Keratinocyte (primary cell): Measurements from ENCODE around the gene ACTN2. TPM values are rescaled to one million over a fixed set of nuclear protein-coding genes. Genes with fewer than 3 reads are reported as not detected.

Experiments
- DNase-seq: peaks from one replicate; pipeline ENCODE4 v3.0.0-alpha.2; 2011; ENCODE audit warnings: low read depth, missing footprints, low spot score
- FAIRE-seq: peaks from 2 replicates; lab custom pipeline; 2011; peaks lifted over from hg19 to GRCh38; lab: Jason Lieb, UNC
- H2AFZ ChIP-seq: 2 replicates; pipeline ENCODE4 v1.6.0; 2012; ENCODE audit warnings: low read length, control low read depth, inconsistent platforms; ENCODE audit not compliant: control insufficient read depth
- H3K27ac ChIP-seq: 2 replicates; pipeline ENCODE4 v1.5.1; 2011; ENCODE audit warnings: low read length; ENCODE audit not compliant: control insufficient read depth, insufficient read depth
- H3K27me3 ChIP-seq: 3 replicates; pipeline ENCODE4 v1.6.0; 2011; ENCODE audit warnings: low read length; ENCODE audit not compliant: control insufficient read depth, insufficient read depth; ENCODE audit errors: extremely low read depth
- H3K36me3 ChIP-seq, 2 experiments: 2 replicates in 1 of 2; 3 replicates in 1 of 2; pipeline ENCODE4 v1.5.1; 2011; ENCODE audit warnings: low read length in 2 of 2, mild to moderate bottlenecking in 1 of 2; ENCODE audit not compliant: control insufficient read depth in 2 of 2, insufficient read depth in 2 of 2; ENCODE audit errors: extremely low read depth in 1 of 2
- H3K4me1 ChIP-seq: 3 replicates; pipeline ENCODE4 v1.5.1; 2011; ENCODE audit warnings: low read length; ENCODE audit not compliant: control insufficient read depth, insufficient read depth; ENCODE audit errors: extremely low read depth
- H3K4me2 ChIP-seq: 3 replicates; pipeline ENCODE4 v1.6.0; 2011; ENCODE audit warnings: low read depth, low read length; ENCODE audit not compliant: control insufficient read depth, insufficient read depth; ENCODE audit errors: extremely low read depth
- H3K4me3 ChIP-seq, 3 experiments: fragments of 200-600 bp in 1 of 3; sonication (generic) in 1 of 3; 2 replicates in 2 of 3; 3 replicates in 1 of 3; pipeline ENCODE4 v1.5.1; 2011 to 2016; ENCODE audit warnings: low read length in 3 of 3, mild to moderate bottlenecking in 3 of 3, control low read depth in 2 of 3, inconsistent platforms in 1 of 3, low read depth in 1 of 3, mixed read lengths in 1 of 3, mixed run types in 1 of 3, moderate library complexity in 1 of 3; ENCODE audit not compliant: control insufficient read depth in 2 of 3, insufficient read depth in 2 of 3; ENCODE audit errors: extremely low read depth in 1 of 3
- H3K79me2 ChIP-seq: 2 replicates; pipeline ENCODE4 v1.6.0; 2012; ENCODE audit warnings: low read length; ENCODE audit not compliant: control insufficient read depth, insufficient read depth
- H3K9ac ChIP-seq: 3 replicates; pipeline ENCODE4 v1.6.0; 2011; ENCODE audit warnings: low read length; ENCODE audit not compliant: control insufficient read depth, insufficient read depth; ENCODE audit errors: extremely low read depth
- H3K9me1 ChIP-seq: 3 replicates; pipeline ENCODE4 v1.6.0; 2011; ENCODE audit warnings: low read length; ENCODE audit not compliant: control insufficient read depth, insufficient read depth; ENCODE audit errors: extremely low read depth
- H3K9me3 ChIP-seq: 2 replicates; pipeline ENCODE4 v1.5.1; 2012; ENCODE audit warnings: low read depth, low read length; ENCODE audit not compliant: control insufficient read depth
- H4K20me1 ChIP-seq: 3 replicates; pipeline ENCODE4 v1.6.0; 2011; ENCODE audit warnings: low read length; ENCODE audit not compliant: control insufficient read depth, insufficient read depth; ENCODE audit errors: extremely low read depth
- EZH2 ChIP-seq: IDR thresholded peaks from one replicate; pipeline ENCODE4 v1.6.1; 2012; ENCODE audit warnings: inconsistent platforms, mild to moderate bottlenecking, low read length, moderate library complexity
- dilution Hi-C: fragments of 300-500 bp; cut with MboI; formaldehyde crosslinking; loops from one replicate; pipeline ENCODE4 v1.7.0; 2020; ENCODE audit warnings: low sequenced_read_pairs; ENCODE audit not compliant: extremely low pct_ligation_motif_present
- polyA plus RNA-seq, 5 experiments: library from polyadenylated mRNA; depleted of rRNA in 3 of 5; stranded (reverse) in 3 of 5; stranded (forward) in 1 of 5; unstranded in 1 of 5; fragments of >200 nt; gene quantifications; 1 replicate in 1 of 5; 2 replicates in 3 of 5; 3 replicates in 1 of 5; pipeline versions ENCODE4 v1.2.1 to v1.2.3, GENCODE V29; 2011 to 2012; ENCODE audit warnings: missing spikeins in 2 of 5, low read depth in 1 of 5, low replicate concordance in 1 of 5
- TF ChIP-seq, protein P1 (sequence below), 3 experiments: IDR thresholded peaks in 1 of 3; conservative IDR thresholded peaks in 1 of 3; optimal IDR thresholded peaks in 1 of 3; 2 replicates in 2 of 3; 3 replicates in 1 of 3; pipeline versions ENCODE3 to v1.5.1; 2011; ENCODE audit warnings: low read length in 3 of 3, mild to moderate bottlenecking in 3 of 3, moderate library complexity in 2 of 3, control low read depth in 1 of 3, inconsistent platforms in 1 of 3; ENCODE audit not compliant: insufficient read depth in 2 of 3; ENCODE audit errors: extremely low read depth in 1 of 3

The ACTN2 gene
- polyA plus RNA-seq, 1 donor (not counting 4 experiments of a cell fraction or from before 2014, with no cell fraction given): not detected

DNA sequence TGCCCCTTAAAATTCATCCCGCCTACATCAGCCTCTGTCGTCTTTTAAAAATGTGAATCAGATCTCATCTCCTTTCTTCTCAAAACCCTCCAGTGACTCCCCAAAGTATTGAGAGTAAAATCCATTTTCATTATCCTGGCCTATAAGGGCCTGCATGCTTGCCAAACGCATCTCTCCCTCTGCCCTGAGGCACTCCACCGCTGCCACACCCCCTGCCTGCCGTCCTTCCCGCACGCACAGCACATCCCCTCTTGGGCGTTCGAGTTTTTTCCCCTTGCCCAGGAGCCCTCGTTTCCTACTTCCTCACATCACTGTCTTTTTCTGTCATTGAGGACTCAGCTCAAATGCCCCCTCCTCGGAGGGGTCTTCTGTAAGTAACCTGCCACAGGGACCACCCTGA, 55.5 kb downstream of the ACTN2 start:
- no peak overlapping the region for H3K4me2 ChIP-seq
- TF ChIP-seq, protein P1, sequence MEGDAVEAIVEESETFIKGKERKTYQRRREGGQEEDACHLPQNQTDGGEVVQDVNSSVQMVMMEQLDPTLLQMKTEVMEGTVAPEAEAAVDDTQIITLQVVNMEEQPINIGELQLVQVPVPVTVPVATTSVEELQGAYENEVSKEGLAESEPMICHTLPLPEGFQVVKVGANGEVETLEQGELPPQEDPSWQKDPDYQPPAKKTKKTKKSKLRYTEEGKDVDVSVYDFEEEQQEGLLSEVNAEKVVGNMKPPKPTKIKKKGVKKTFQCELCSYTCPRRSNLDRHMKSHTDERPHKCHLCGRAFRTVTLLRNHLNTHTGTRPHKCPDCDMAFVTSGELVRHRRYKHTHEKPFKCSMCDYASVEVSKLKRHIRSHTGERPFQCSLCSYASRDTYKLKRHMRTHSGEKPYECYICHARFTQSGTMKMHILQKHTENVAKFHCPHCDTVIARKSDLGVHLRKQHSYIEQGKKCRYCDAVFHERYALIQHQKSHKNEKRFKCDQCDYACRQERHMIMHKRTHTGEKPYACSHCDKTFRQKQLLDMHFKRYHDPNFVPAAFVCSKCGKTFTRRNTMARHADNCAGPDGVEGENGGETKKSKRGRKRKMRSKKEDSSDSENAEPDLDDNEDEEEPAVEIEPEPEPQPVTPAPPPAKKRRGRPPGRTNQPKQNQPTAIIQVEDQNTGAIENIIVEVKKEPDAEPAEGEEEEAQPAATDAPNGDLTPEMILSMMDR (optimal IDR thresholded peaks at IDR 0.05 in 1 of 3, IDR thresholded peaks at IDR 0.05 in 1 of 3, conservative IDR thresholded peaks at IDR 0.05 in 1 of 3; ENCODE audit: extremely low read depth in 1 of 3, insufficient read depth in 2 of 3, low read length in 3 of 3): no peak
- no peak for TF ChIP-seq EZH2
- H3K27ac ChIP-seq: no peak overlapping the region
- H3K9me3 ChIP-seq: no peaks in the 10 kb centered on the region
- H3K9ac ChIP-seq: no peak overlapping the region
- no peaks in the 10 kb centered on the region for H3K27me3 ChIP-seq
- H3K4me1 ChIP-seq: no peaks in the 10 kb centered on the region
- H3K4me3 ChIP-seq: no peak overlapping the region
- dilution Hi-C loops: no loop called here
- H3K79me2 ChIP-seq: no peaks in the 10 kb centered on the region
- H3K9me1 ChIP-seq: no peaks in the 10 kb centered on the region
- DNase-seq (no peak), FAIRE-seq (no peak)
- no peak overlapping the region for H2AFZ ChIP-seq
- no peaks in the 10 kb centered on the region for H3K36me3 ChIP-seq
- H4K20me1 ChIP-seq: no peaks in the 10 kb centered on the region

DNA sequence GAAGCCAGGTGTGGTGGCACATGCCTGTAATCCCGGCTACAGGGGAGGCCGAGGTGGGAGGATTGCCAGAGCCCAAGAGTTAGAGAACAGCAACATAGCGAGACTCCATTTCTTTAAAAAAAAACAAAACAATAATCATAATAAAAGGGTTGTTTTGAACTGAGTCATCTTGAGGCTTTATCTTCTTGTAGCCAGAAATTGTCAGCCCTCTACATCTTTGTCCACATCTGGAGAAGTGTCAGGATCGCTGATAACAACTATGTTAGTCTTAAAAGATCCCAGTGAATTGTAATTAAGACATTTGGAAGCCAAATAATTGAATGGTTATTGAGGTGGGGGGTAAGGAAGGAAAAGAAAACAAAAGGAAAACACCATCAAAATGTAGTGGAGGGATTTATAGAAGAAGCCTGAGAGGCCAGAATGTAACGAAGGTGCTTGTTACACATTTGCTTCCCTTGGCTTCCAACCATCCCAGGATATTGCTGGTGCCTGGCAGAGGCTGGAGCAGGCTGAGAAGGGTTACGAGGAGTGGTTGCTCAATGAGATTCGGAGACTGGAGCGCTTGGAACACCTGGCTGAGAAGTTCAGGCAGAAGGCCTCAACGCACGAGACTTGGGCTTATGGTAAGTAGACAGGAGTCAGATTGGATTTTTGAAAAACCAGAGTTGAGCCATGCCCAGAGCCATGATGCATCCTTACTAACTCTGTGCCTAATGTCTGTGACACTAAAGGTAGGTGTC, 56.3 kb downstream of the ACTN2 start:
- DNase-seq (no peak), FAIRE-seq (no peak)
- Histone ChIP-seq H3K27ac (no peak overlapping the region), H3K79me2 (no peaks in the 10 kb centered on the region), H3K9me1 (no peaks in the 10 kb centered on the region), H3K9me3 (no peaks in the 10 kb centered on the region), H2AFZ (no peak overlapping the region), H4K20me1 (no peaks in the 10 kb centered on the region), H3K27me3 (no peaks in the 10 kb centered on the region), H3K36me3 (no peaks in the 10 kb centered on the region), H3K4me2 (no peak overlapping the region), H3K9ac (no peak overlapping the region), H3K4me3 (no peak overlapping the region), H3K4me1 (no peaks in the 10 kb centered on the region)
- TF ChIP-seq EZH2: no peak
- TF ChIP-seq, protein P1 (optimal IDR thresholded peaks at IDR 0.05 in 1 of 3, IDR thresholded peaks at IDR 0.05 in 1 of 3, conservative IDR thresholded peaks at IDR 0.05 in 1 of 3; ENCODE audit: extremely low read depth in 1 of 3, insufficient read depth in 2 of 3, low read length in 3 of 3): no peak
- dilution Hi-C loops: no loop called here
